ENCODE data around the gene MYO1E. TPM values are rescaled to one million over a fixed set of nuclear protein-coding genes. Genes with fewer than 3 reads are reported as not detected.
"Not testable (repeated sequence)": the region's sequence is repeated elsewhere in the genome, so short reads cannot be mapped to it uniquely, and the experiment has no call there.

Gene MYO1E
- total and polyA plus RNA-seq, 4 donors: 6.7 to 70.9 (median 21.6) TPM

GRCh38 chr15:59281699-59282098 lies 91.0 kb downstream of the MYO1E start:
- H3K27me3 ChIP-seq (ENCODE audit: control insufficient read depth in 4 of 4, insufficient read depth in 4 of 4, low read length in 3 of 4): no peaks in the 10 kb centered on the region
- H3K27ac ChIP-seq (ENCODE audit: low read depth in 1 of 2, low read length in 2 of 2): peak overlapping the region in 1 of 2 donors; percentile 51
- 47% methylated on average over 5 of the region's 5 CpGs for WGBS
- no peak overlapping the region for H3K9ac ChIP-seq (ENCODE audit: low read depth in 1 of 2, low read length in 2 of 2)
- no peak for DNase-seq (ENCODE audit: low spot score)
- no peak for TF ChIP-seq REST (IDR thresholded peaks at IDR 0.05)
- no peak for TF ChIP-seq ZBTB33 (IDR thresholded peaks at IDR 0.05)
- TF ChIP-seq HNF4A (conservative IDR thresholded peaks at IDR 0.05): peak; percentile 46 to 64
- no peak for TF ChIP-seq MAX (IDR thresholded peaks at IDR 0.05)
- TF ChIP-seq SP1 (IDR thresholded peaks at IDR 0.05): peak; percentile 47
- no peak for TF ChIP-seq YY1 (IDR thresholded peaks at IDR 0.05)
- TF ChIP-seq JUND (IDR thresholded peaks at IDR 0.05): no peak
- peak; percentile 71 to 80 for TF ChIP-seq RXRA (IDR thresholded peaks at IDR 0.05)
- no peaks in the 10 kb centered on the region for H3K9me3 ChIP-seq (ENCODE audit: control insufficient read depth in 4 of 4, low read length in 3 of 4)
- no peak overlapping the region for H3K4me3 ChIP-seq (ENCODE audit: low read depth in 1 of 3, low read length in 3 of 3)
- H3K36me3 ChIP-seq (ENCODE audit: control insufficient read depth in 4 of 4, insufficient read depth in 3 of 4, low read depth in 1 of 4, low read length in 3 of 4): no peaks in the 10 kb centered on the region
- peaks cover 3 to 8% (median 3%) of the 10 kb centered on the region in 4 donors for H3K4me1 ChIP-seq (ENCODE audit: control insufficient read depth in 4 of 4, insufficient read depth in 4 of 4, low read length in 3 of 4)

DNA sequence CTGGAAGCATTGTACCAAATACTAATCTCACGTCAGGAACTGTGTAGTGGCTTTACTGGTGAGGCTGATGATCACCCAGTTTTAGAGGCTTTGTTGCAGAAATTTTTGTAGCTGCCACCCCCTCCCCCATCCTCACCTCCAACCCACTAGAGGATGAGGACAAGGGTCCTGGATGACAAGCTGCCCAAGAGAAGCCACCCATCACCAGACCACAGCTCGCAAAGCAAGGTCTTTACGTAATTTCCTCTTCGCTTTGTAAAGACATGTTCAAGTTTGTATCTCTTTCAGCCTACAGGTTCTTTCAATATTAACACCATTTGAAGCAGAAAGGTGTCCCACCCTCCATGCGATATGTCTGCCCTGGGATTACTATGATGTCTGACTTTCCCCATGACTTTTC lies 91.8 kb downstream of the MYO1E start:
- no peak for TF ChIP-seq GABPA (IDR thresholded peaks at IDR 0.05 in 1 of 2, conservative IDR thresholded peaks at IDR 0.05 in 1 of 2)
- Histone ChIP-seq H3K4me1 (ENCODE audit: control insufficient read depth in 4 of 4, insufficient read depth in 4 of 4, low read length in 3 of 4) (peaks cover 3 to 11% (median 3%) of the 10 kb centered on the region in 4 donors), H3K9ac (ENCODE audit: low read depth in 1 of 2, low read length in 2 of 2) (no peak overlapping the region), H3K9me3 (ENCODE audit: control insufficient read depth in 4 of 4, low read length in 3 of 4) (no peaks in the 10 kb centered on the region), H3K27me3 (ENCODE audit: control insufficient read depth in 4 of 4, insufficient read depth in 4 of 4, low read length in 3 of 4) (no peaks in the 10 kb centered on the region), H3K36me3 (ENCODE audit: control insufficient read depth in 4 of 4, insufficient read depth in 3 of 4, low read depth in 1 of 4, low read length in 3 of 4) (no peaks in the 10 kb centered on the region), H3K4me3 (ENCODE audit: low read depth in 1 of 3, low read length in 3 of 3) (no peak overlapping the region), H3K27ac (ENCODE audit: low read depth in 1 of 2, low read length in 2 of 2) (no peak overlapping the region)
- no peak for DNase-seq (ENCODE audit: low spot score)
- WGBS: 95% methylated on average over 5 of the region's 5 CpGs

DNA sequence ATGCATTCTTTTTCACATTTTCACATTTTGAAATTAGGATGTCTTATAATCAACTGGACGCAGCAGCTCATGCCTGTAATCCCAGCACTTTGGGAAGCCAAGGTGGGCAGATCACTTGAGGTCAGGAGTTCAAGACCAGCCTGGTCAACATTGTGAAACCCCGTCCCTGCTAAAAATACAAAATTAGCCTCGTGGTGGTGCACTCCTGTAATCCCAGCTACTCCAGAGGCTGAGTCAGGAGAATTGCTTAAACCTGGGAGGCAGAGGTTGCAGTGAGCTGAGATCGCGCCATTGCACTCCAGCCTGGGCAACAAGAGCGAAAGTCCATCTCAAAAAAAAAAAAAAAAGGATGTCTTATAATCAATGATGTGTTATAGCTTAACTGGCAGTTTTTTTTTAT lies 92.4 kb downstream of the MYO1E start:
- DNase-seq (ENCODE audit: low spot score); H3K9me3 ChIP-seq (ENCODE audit: control insufficient read depth in 4 of 4, low read length in 3 of 4); H3K4me3 ChIP-seq (ENCODE audit: low read depth in 1 of 3, low read length in 3 of 3); H3K9ac ChIP-seq (ENCODE audit: low read depth in 1 of 2, low read length in 2 of 2); H3K27me3 ChIP-seq (ENCODE audit: control insufficient read depth in 4 of 4, insufficient read depth in 4 of 4, low read length in 3 of 4); H3K27ac ChIP-seq (ENCODE audit: low read depth in 1 of 2, low read length in 2 of 2); H3K36me3 ChIP-seq (ENCODE audit: control insufficient read depth in 4 of 4, insufficient read depth in 3 of 4, low read depth in 1 of 4, low read length in 3 of 4): not testable (repeated sequence)
- peaks cover 3 to 11% (median 3%) of the 10 kb centered on the region in 4 donors for H3K4me1 ChIP-seq (ENCODE audit: control insufficient read depth in 4 of 4, insufficient read depth in 4 of 4, low read length in 3 of 4)
- peak; percentile 67 to 69 for TF ChIP-seq HNF4A (conservative IDR thresholded peaks at IDR 0.05)
- TF ChIP-seq RXRA (IDR thresholded peaks at IDR 0.05): peak; percentile 74 to 79
- TF ChIP-seq RAD21 (IDR thresholded peaks at IDR 0.05): peak; percentile 45 to 61
- peak; percentile 27 to 45 for TF ChIP-seq JUND (IDR thresholded peaks at IDR 0.05)
- TF ChIP-seq YY1 (IDR thresholded peaks at IDR 0.05): peak; percentile 29
- WGBS: 50% methylated on average over 6 of the region's 6 CpGs

Data from liver (tissue), 9 donors.